Upper lobe of left lung (tissue), 4 donors: ENCODE results near the gene SCG5.

Experiments
- CTCF ChIP-seq, 6 experiments: fragments of 450-650 bp in 4 of 6; fragments of 200-600 bp in 2 of 6; sonication (generic) in 2 of 6; IDR thresholded peaks; one replicate each; pipeline ENCODE4 v1.5.1; 2016 to 2019; ENCODE audit warnings: antibody characterized with exemption in 6 of 6
- POLR2A ChIP-seq, 4 donors: fragments of 450-650 bp; IDR thresholded peaks; one replicate each; pipeline ENCODE4 v1.5.1; 2016 to 2017; ENCODE audit warnings: antibody characterized with exemption in 4 of 4, mild to moderate bottlenecking in 2 of 4

GRCh38 chr15:32717426-32718226 lies 76.1 kb downstream of the SCG5 start, which contains the start of gene GREM1:
- TF ChIP-seq CTCF (IDR thresholded peaks at IDR 0.05): no peak
- no peak for TF ChIP-seq POLR2A (IDR thresholded peaks at IDR 0.05)
